ENCODE results near the gene PLAAT5. TPM values are rescaled to one million over a fixed set of nuclear protein-coding genes. Genes with fewer than 3 reads are reported as not detected.

PLAAT5 gene
- total RNA-seq, 2 experiments from 2014 or later: 0.18 TPM; not detected in 1

DNA sequence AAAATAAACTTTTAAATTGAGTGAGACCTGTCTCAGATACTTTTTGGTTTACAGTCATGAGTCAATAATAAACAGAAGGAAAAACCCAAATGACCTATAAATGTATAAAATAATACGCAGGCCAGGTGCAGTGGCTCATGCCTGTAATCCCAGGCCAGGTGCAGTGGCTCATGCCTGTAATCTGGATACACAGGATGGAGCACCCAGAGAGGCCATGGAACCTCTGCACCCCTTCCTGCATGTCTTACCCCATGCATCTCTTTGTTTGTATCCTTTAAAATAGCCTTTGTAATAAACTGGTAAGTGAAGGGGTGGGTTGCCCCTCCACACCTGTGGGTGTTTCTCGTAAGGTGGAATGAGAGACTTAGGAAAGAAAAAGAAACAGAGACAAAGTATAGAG, 36.7 kb upstream of the PLAAT5 start:
- H3K27me3 Mint-ChIP-seq: no peaks in the 10 kb centered on the region
- peaks cover 5% of the 10 kb centered on the region for H3K9me3 Mint-ChIP-seq
- H3K27ac Mint-ChIP-seq: no peak overlapping the region

DNA sequence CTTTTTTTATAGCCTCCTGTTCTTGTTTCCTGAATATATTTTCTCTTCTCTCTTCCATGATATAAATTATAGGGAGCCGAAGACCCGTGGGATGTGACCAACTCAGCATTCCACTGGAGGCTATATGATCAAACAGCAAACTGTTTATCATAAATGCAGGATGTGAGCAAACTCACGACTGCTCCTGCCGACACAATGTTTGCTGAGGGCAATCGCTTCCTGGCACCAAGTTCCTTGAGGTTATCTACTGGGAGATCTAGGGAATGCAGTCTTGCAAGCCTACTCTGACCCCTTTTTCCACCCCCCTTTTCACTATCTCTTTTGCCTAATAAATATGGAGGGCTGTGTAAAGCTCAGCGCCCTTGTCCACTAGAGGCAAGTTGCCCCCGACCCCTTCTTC, 32.2 kb upstream of the PLAAT5 start:
- Mint-ChIP-seq H3K9me3 (peaks cover 5% of the 10 kb centered on the region), H3K36me3 (no peaks in the 10 kb centered on the region), H3K27ac (no peak overlapping the region)

More for the DNA sequence above, 36.7 kb upstream of the PLAAT5 start:
- Mint-ChIP-seq H3K4me1 (peaks cover 27% of the 10 kb centered on the region), H3K4me3 (no peak overlapping the region), H3K36me3 (peaks cover 1% of the 10 kb centered on the region)
- DNase-seq: no peak

DNA sequence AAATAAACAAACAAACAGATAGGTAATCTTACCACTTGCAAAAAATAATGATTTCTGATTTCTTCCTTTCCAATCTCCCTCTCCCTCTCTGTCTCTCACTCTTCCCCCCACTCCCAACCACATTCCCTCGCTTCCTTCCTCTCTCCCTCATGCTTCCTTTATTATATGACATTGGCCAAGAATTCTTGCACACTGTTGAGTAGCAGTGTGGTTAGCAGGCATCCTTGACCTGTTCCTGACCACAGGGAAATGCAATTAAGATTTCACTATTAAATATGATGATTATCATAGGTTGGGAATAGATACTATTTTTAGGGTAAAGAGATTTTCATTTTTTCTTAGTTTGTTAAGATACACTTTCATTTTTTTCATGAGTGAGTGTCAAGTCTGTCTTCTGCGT, 30.9 kb upstream of the PLAAT5 start:
- Mint-ChIP-seq H3K9me3 (peaks cover 5% of the 10 kb centered on the region), H3K4me1 (peaks cover 7% of the 10 kb centered on the region), H3K4me3 (no peak overlapping the region), H3K36me3 (no peaks in the 10 kb centered on the region), H3K27me3 (no peaks in the 10 kb centered on the region), H3K27ac (no peak overlapping the region)
- no peak for DNase-seq

More for the DNA sequence above, 32.2 kb upstream of the PLAAT5 start:
- Mint-ChIP-seq H3K27me3 (no peaks in the 10 kb centered on the region), H3K4me1 (peaks cover 5% of the 10 kb centered on the region), H3K4me3 (no peak overlapping the region)
- no peak for DNase-seq

DNA sequence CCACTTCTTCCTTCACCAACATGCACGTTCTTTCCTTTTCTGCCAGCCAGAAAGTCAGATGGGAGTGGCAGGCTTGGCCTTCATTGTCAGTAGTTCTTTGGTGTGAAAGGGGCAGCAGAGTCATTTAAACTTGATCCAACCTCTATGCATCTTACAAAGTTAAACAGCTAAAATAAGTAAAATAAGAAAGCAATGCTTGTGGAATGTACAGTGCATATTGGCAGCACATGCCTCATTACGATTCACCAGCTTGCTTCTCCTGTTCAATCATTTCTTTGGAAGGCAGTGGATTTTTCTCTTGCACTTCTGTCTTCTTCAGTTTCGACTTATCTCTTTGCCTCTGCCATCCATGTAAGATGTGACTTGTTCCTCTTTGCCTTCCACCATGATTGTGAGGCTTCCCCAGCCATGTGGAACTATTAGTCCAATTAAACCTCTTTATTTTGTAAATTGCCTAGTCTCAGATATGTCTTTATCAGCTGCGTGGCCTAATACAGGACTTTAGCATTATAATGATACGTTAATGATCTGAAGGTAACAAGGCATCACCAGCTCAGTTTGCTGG, 29.7 kb upstream of the PLAAT5 start:
- no peaks in the 10 kb centered on the region for H3K27me3 Mint-ChIP-seq
- peaks cover 7% of the 10 kb centered on the region for H3K4me1 Mint-ChIP-seq
- H3K9me3 Mint-ChIP-seq: peaks cover 5% of the 10 kb centered on the region
- no peak for DNase-seq
- no peaks in the 10 kb centered on the region for H3K36me3 Mint-ChIP-seq
- H3K4me3 Mint-ChIP-seq: no peak overlapping the region
- no peak overlapping the region for H3K27ac Mint-ChIP-seq

DNA sequence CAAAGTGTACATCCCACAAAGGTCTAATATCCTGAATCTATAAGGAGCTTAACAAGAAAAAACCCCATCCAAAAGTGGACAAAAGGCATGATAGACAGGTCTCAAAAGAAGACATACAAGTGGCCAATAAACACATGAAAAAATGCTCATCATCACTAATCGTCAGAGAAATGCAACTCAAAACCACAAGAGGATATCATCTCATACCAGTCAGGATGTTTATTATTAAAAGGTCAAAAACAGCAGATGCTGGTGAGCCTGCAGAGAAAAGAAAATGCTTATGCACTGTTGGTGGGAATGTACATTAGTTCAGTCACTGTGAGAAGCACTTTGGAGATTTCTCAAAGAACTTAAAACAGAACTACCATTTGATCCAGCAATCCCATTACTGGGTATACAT, 27.6 kb upstream of the PLAAT5 start:
- no peaks in the 10 kb centered on the region for H3K36me3 Mint-ChIP-seq
- H3K9me3 Mint-ChIP-seq: peaks cover 5% of the 10 kb centered on the region

DNA sequence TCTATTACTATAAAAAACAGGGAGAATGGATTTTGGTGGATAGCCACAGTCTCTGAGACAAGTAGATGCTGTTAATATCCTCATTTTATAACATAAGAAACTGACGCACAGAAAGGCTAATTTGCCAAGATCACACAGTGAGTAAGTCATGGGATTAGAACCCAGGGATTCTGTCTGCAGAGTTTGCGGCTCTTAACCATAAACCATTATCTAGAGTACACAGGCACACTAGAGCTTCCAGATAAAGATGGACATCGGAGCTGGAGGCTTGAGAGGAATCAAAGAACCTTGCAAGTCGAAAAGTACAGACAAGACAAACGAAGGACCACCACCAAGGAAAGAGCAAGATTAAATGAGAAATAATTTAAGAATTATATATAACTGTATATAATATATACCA, 26.2 kb upstream of the PLAAT5 start:
- DNase-seq: no peak
- Mint-ChIP-seq H3K36me3 (no peaks in the 10 kb centered on the region), H3K4me1 (peaks cover 7% of the 10 kb centered on the region), H3K27me3 (no peaks in the 10 kb centered on the region), H3K9me3 (peaks cover 1% of the 10 kb centered on the region), H3K4me3 (no peak overlapping the region), H3K27ac (no peak overlapping the region)

More for the DNA sequence above, 27.6 kb upstream of the PLAAT5 start:
- no peak for DNase-seq
- Mint-ChIP-seq H3K27ac (no peak overlapping the region), H3K4me1 (peaks cover 7% of the 10 kb centered on the region), H3K27me3 (no peaks in the 10 kb centered on the region), H3K4me3 (no peak overlapping the region)

DNA sequence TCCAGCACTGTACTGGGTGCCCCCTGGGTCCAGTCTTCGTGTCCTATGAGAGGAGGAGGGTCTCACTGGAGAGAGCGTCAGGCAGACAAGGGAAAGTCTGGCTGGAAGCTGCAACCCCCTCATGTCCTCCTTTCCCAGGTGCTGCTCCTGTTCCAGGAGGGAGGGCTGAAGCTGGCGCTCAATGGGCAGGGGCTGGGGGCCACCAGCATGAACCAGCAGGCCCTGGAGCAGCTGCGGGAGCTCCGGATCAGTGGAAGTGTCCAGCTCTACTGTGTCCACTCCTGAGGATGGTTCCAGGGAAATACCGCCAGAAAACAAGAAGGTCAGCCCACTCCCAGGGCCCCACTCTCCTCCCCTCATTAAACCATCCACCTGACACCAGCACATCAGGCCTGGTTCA, 25.1 kb upstream of the PLAAT5 start:
- Mint-ChIP-seq H3K27ac (no peak overlapping the region), H3K4me3 (no peak overlapping the region), H3K36me3 (no peaks in the 10 kb centered on the region), H3K9me3 (peaks cover 1% of the 10 kb centered on the region), H3K27me3 (no peaks in the 10 kb centered on the region), H3K4me1 (peaks cover 7% of the 10 kb centered on the region)
- DNase-seq: no peak

DNA sequence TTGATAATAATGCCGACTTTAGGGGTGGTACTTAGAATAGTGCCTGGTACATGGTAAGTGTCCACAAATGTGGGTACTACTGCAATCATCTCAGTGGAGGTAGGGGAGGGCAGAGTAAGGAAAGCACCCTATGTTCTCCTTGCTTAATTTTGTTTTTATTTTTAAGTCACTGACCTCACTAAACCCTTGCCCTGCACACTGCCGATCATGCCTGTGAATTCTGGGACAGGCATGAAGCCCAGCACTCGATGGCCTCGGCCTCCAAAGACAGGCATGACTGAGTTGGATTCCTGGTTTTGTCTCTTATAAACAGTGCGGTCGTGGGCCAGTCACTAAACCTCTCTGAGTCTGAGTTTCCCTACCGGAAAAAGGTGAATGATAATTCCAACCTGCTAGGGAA, 21.8 kb upstream of the PLAAT5 start:
- no peaks in the 10 kb centered on the region for H3K36me3 Mint-ChIP-seq
- no peak overlapping the region for H3K27ac Mint-ChIP-seq
- DNase-seq: no peak

DNA sequence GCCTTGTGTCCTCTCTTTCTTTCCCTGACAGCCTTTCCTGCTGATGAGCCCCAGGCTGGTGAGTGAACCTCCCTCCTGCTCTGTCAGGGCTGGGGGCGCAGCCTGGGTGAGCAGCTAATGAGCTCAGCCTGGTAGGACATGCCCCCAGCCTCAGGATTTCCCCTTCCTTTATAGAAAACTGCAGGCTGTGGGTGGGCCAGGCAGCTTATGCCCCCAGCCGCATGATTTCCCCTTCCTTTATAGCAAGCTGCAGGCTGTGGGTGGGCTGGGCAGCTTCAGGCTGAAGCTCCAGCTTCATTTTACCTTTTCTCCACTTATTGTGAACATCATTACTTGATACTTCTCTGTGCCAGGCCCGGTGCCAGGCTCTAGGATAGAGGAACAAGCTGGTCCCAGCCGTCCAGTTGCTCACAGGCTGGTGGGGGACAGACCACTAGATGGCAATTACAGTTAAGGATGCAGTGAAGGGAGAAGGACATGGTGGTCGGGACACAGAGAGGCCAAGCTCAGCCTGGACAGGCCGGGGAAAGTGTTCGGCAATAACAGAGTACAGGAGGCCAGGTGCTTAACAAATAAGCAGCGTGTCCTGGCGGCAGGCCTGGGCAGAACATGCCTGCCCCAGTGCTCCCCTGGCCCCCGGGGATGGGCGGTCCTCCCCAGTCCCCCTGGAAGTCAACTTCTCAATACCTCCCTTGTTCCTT, 20.2 kb upstream of the PLAAT5 start:
- Mint-ChIP-seq H3K27ac (no peak overlapping the region), H3K36me3 (no peaks in the 10 kb centered on the region), H3K9me3 (no peaks in the 10 kb centered on the region), H3K4me3 (no peak overlapping the region), H3K27me3 (no peaks in the 10 kb centered on the region), H3K4me1 (no peaks in the 10 kb centered on the region)
- DNase-seq: no peak

More for the DNA sequence above, 21.8 kb upstream of the PLAAT5 start:
- no peak overlapping the region for H3K4me3 Mint-ChIP-seq
- no peaks in the 10 kb centered on the region for H3K27me3 Mint-ChIP-seq
- H3K4me1 Mint-ChIP-seq: no peaks in the 10 kb centered on the region
- H3K9me3 Mint-ChIP-seq: no peaks in the 10 kb centered on the region

DNA sequence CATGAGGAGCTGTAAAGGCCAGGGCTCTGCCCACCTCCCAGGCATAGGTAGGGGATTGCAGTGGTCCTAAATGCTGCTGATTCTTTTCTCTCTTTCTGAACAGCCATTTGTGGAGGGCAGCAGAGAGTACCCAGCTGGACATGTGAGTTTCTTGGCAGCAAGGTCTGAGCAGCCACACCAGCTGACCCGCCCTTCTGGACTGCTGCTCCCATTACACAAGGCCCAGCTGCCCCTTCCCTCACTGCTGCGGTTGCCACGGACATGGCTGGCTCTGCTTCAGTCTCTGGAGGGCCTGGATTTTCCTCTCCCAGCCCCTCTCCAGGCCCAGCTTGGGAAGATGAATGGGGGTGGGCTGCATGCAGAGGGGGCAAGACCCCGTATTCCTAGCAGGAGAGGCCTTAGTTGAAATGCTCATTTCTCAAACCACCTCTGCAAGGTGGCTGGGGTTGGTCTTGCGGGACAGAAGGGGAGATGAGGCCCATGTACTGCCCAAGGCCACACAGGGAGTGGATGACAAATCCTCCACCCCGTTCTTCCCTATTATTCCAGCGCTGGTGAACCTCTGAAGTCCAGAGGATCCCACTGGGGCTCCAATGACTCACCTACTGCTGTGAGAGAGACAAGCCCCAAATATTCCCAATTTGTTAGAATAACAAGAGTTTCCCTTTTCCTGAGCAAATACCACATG, 19.5 kb upstream of the PLAAT5 start:
- Mint-ChIP-seq H3K27me3 (no peaks in the 10 kb centered on the region), H3K36me3 (no peaks in the 10 kb centered on the region), H3K27ac (no peak overlapping the region), H3K4me3 (no peak overlapping the region), H3K4me1 (no peaks in the 10 kb centered on the region), H3K9me3 (no peaks in the 10 kb centered on the region)
- no peak for DNase-seq

DNA sequence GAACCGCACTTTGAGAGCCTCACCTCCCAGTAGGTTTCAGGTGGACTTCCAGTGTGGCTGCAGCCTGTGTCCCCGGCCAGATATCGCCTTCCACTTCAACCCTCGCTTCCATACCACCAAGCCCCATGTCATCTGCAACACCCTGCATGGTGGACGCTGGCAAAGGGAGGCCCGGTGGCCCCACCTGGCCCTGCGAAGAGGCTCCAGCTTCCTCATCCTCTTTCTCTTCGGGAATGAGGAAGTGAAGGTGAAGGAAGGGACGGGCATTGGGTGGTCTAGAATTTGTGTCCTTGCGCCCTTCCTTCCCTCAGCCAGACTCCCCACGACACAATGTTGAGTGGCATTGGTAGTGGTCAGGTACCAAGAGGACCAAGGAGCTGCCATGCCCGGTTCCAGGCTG, 17.8 kb upstream of the PLAAT5 start:
- H3K4me1 Mint-ChIP-seq: no peaks in the 10 kb centered on the region
- H3K36me3 Mint-ChIP-seq: no peaks in the 10 kb centered on the region
- no peaks in the 10 kb centered on the region for H3K27me3 Mint-ChIP-seq
- no peak for DNase-seq
- no peaks in the 10 kb centered on the region for H3K9me3 Mint-ChIP-seq
- no peak overlapping the region for H3K4me3 Mint-ChIP-seq
- H3K27ac Mint-ChIP-seq: no peak overlapping the region

DNA sequence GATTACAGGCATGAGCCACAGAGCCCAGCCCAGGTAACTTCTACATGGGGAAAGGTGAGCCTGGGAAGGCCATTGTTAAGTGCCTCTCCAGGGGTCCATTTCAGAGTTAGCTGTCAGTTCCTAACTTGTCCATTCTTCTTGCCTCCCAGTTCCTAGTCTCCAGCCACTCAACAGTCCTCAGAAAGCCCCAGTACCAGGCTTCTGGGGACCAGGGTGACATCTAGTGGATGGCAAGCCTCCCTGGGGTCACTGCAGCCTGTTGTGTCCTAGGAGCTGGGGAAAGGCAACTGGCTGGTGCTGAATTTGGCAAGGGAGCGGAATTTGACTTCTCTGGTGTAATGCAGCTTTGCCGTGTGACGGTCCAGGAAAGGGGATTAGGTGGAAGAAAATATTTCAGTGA, 17.0 kb upstream of the PLAAT5 start:
- Mint-ChIP-seq H3K27me3 (no peaks in the 10 kb centered on the region), H3K4me3 (no peak overlapping the region), H3K9me3 (no peaks in the 10 kb centered on the region), H3K4me1 (no peaks in the 10 kb centered on the region), H3K36me3 (no peaks in the 10 kb centered on the region), H3K27ac (no peak overlapping the region)
- no peak for DNase-seq

DNA sequence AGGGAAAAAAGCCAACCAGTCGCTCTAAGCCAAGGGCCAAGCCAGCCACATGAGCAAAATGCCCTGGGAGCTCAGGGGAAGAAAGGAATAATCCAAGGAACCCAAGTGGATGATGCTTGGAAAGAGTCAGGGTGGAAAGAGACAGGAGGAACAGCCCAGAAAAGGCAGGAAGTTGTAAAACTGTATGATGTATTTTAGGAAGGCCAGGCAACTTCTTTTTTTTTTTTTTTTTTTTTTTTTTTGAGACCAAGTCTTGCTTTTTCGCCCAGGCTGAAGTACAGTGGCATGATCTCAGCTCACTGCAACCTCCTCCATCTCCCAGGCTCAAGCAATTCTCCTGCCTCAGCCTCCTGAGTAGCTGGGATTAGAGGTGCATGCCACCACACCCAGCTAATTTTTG, 16.5 kb upstream of the PLAAT5 start:
- Mint-ChIP-seq H3K27me3 (no peaks in the 10 kb centered on the region), H3K27ac (no peak overlapping the region), H3K9me3 (no peaks in the 10 kb centered on the region), H3K36me3 (no peaks in the 10 kb centered on the region), H3K4me3 (no peak overlapping the region), H3K4me1 (no peaks in the 10 kb centered on the region)
- no peak for DNase-seq

DNA sequence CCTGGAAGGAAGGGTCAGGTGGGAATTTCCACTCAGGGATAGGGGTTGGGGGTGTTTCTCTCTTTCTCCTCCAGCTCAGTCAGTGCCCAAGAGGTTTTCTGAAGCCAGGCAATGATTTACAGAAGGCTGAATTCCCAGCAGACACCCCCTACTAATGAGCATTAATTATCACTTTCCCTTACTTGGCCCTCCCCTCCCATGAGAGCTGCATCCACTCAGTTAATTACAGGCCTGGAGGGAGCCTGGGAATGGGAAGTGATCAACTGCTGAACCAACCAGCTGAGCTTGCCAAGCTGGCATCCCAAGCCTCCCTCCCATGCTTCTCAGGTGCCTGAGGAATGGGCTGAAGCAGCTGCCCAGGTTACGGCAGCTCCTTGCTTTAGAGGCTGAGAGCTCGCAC, 15.9 kb upstream of the PLAAT5 start:
- H3K9me3 Mint-ChIP-seq: no peaks in the 10 kb centered on the region
- H3K36me3 Mint-ChIP-seq: no peaks in the 10 kb centered on the region
- no peaks in the 10 kb centered on the region for H3K27me3 Mint-ChIP-seq
- no peak for DNase-seq
- H3K27ac Mint-ChIP-seq: no peak overlapping the region
- no peak overlapping the region for H3K4me3 Mint-ChIP-seq
- no peaks in the 10 kb centered on the region for H3K4me1 Mint-ChIP-seq

DNA sequence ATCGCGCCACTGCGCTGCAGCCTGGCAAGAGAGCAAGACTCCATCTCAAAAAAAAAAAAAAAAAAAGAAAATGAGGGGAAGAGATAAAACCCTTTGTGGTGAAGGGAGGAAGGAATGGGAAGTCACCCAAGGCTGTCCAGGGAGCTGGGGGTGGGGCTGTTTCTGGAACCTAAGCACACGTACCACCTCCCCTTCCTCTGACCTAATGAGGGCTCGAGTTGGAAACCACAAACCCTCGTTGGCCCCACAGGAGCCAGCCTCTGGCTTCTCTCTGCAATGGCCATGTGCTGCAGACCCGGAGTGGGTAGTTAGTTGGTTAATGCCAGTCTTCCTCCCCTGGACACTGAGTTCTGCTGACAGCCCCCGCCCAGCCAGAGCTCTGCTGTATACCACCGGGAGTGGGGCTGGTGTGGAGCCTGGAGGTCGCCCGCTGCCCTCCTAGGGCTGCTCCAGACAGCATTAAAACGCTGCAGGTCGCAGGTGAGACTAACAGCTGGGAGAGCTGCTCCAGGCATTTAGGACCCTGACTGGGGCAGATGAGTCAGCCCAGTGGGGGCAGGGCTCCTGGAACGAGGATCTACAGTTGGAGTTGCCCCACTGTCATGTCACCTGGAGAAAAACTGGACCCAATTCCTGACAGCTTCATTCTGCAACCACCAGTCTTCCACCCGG, 15.0 kb upstream of the PLAAT5 start, which contains the start of gene LGALS12:
Gene LGALS12, plus strand, starts transcription at position 228 of the 672 bp plus-strand sequence. Its CDS starts 375 bp downstream, at position 603.
- Mint-ChIP-seq H3K27ac (no peak within 1 kb of the TSS), H3K27me3 (no peaks in the 10 kb centered on the region), H3K9me3 (no peaks in the 10 kb centered on the region), H3K4me1 (no peaks in the 10 kb centered on the region), H3K4me3 (no peak within 1 kb of the TSS), H3K36me3 (no peaks in the 10 kb centered on the region)
- no peak for DNase-seq
